ENCODE measurements around the gene TMEM115. TPM values are rescaled to one million over a fixed set of nuclear protein-coding genes. Genes with fewer than 3 reads are reported as not detected.
"Not testable (repeated sequence)": the region's sequence is repeated elsewhere in the genome, so short reads cannot be mapped to it uniquely, and the experiment has no call there.

The TMEM115 gene
- total RNA-seq, 2 donors from 2014 or later = 42.1 to 45.0 TPM

DNA sequence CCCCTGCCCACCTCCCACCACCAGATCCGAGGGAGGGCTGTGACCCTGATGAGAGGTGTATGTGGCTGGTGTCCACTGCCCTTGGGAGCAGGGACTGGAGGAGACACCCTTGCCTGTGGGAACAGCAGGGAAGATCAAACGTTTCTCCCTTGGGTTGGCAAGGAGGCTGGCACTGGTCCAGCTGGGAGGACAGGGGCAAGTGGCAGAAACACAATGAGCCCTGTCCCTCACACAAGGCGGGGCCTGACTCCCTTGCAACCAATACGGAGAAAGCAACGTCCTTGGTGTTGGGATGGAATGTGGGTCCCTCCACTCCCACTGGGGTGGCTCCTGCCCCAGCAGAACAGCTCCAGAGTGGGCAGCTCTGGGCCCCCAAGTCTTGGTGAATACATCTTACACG lies 42.0 kb downstream of the TMEM115 start:
- intact Hi-C loops (cut with DNase I) = no loop called here
- no peak overlapping the region for H3K4me3 ChIP-seq
- peak overlapping the region; percentile 60 to 86 for H3K9ac ChIP-seq (ENCODE audit: low read depth in 2 of 2, low read length in 2 of 2)
- H3K27ac ChIP-seq = peak overlapping the region; percentile 91
- H3K27me3 ChIP-seq = no peaks in the 10 kb centered on the region
- peaks cover 34% of the 10 kb centered on the region for H3K4me1 ChIP-seq
- TF ChIP-seq, protein P1, sequence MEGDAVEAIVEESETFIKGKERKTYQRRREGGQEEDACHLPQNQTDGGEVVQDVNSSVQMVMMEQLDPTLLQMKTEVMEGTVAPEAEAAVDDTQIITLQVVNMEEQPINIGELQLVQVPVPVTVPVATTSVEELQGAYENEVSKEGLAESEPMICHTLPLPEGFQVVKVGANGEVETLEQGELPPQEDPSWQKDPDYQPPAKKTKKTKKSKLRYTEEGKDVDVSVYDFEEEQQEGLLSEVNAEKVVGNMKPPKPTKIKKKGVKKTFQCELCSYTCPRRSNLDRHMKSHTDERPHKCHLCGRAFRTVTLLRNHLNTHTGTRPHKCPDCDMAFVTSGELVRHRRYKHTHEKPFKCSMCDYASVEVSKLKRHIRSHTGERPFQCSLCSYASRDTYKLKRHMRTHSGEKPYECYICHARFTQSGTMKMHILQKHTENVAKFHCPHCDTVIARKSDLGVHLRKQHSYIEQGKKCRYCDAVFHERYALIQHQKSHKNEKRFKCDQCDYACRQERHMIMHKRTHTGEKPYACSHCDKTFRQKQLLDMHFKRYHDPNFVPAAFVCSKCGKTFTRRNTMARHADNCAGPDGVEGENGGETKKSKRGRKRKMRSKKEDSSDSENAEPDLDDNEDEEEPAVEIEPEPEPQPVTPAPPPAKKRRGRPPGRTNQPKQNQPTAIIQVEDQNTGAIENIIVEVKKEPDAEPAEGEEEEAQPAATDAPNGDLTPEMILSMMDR (IDR thresholded peaks at IDR 0.05) = no peak
- peak; percentile 69 for DNase-seq
- H3K36me3 ChIP-seq = no peaks in the 10 kb centered on the region
- no peaks in the 10 kb centered on the region for H3K9me3 ChIP-seq

GRCh38 chr3:50316657-50317242 lies 42.6 kb downstream of the TMEM115 start:
- Histone ChIP-seq H3K4me1 (peaks cover 28% of the 10 kb centered on the region), H3K27me3 (no peaks in the 10 kb centered on the region), H3K9me3 (no peaks in the 10 kb centered on the region), H3K36me3 (no peaks in the 10 kb centered on the region), H3K4me3 (no peak overlapping the region), H3K9ac (ENCODE audit: low read depth in 2 of 2, low read length in 2 of 2) (peak overlapping the region; percentile 62 to 86), H3K27ac (peak overlapping the region; percentile 91)
- TF ChIP-seq, protein P1 (IDR thresholded peaks at IDR 0.05) = no peak
- intact Hi-C loops (cut with DNase I) = no loop called here
- DNase-seq = peak; percentile 92

GRCh38 chr3:50314816-50315215 lies 44.5 kb downstream of the TMEM115 start:
- no peaks in the 10 kb centered on the region for H3K36me3 ChIP-seq
- TF ChIP-seq, protein P1 (IDR thresholded peaks at IDR 0.05) = no peak
- H3K9ac ChIP-seq (ENCODE audit: low read depth in 2 of 2, low read length in 2 of 2) = no peak overlapping the region
- DNase-seq = no peak
- no peak overlapping the region for H3K27ac ChIP-seq
- no peak overlapping the region for H3K4me3 ChIP-seq
- no peaks in the 10 kb centered on the region for H3K9me3 ChIP-seq
- H3K4me1 ChIP-seq = peaks cover 28% of the 10 kb centered on the region
- intact Hi-C loops (cut with DNase I) = no loop called here
- H3K27me3 ChIP-seq = no peaks in the 10 kb centered on the region

DNA sequence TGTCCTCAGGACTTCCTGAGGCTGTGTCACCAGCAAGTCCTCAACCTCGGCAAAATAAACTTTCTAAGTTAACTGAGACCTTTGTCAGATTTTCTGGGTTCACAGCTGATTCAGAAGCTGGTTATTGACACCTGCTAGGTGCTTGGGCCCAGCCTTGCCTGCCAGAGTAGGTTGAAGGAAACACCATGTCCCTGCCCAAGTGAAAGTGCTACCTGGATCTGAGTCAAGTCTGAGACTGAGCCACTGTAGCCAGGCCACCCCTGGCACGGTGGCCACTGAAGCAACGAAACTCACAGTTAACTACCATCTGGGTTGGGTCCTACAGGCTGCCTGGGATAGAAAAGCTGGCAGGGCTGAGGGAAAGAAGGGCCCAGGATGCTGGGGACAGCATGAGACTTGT lies 45.0 kb downstream of the TMEM115 start:
- TF ChIP-seq, protein P1 (IDR thresholded peaks at IDR 0.05) = no peak
- H3K36me3 ChIP-seq = no peaks in the 10 kb centered on the region
- no peak overlapping the region for H3K4me3 ChIP-seq
- intact Hi-C loops (cut with DNase I) = no loop called here
- no peaks in the 10 kb centered on the region for H3K9me3 ChIP-seq
- no peak for DNase-seq
- no peak overlapping the region for H3K27ac ChIP-seq
- no peak overlapping the region for H3K9ac ChIP-seq (ENCODE audit: low read depth in 2 of 2, low read length in 2 of 2)
- no peaks in the 10 kb centered on the region for H3K27me3 ChIP-seq
- peaks cover 28% of the 10 kb centered on the region for H3K4me1 ChIP-seq

DNA sequence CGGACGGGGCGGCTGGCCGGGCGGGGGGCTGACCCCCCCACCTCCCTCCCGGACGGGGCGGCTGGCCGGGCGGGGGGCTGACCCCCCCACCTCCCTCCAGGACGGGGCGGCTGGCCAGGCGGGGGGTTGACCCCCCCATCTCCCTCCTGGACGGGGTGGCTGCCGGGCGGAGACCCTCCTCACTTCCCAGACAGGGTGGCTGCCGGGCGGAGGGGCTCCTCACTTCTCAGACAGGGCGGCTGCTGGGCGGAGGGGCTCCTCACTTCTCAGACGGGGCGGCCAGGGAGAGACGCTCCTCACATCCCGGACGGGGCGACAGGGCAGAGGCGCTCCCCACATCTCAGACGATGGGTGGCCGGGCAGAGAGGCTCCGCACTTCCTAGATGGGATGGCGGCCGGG lies 47.3 kb downstream of the TMEM115 start:
- DNase-seq; H3K27me3 ChIP-seq; H3K9ac ChIP-seq (ENCODE audit: low read depth in 2 of 2, low read length in 2 of 2); H3K27ac ChIP-seq; intact Hi-C loops (cut with DNase I); H3K4me1 ChIP-seq; H3K9me3 ChIP-seq; H3K4me3 ChIP-seq; H3K36me3 ChIP-seq: not testable (repeated sequence)

Other genes with a start within 250 kb of the TMEM115 start
- 10 to 100 TPM; 14.7 to 24.0 TPM for gene SEMA3F, start 204.2 kb downstream of the TMEM115 start, total RNA-seq
- not detected for gene GNAT1, start 167.9 kb downstream of the TMEM115 start, total RNA-seq
- under 1 TPM; 0.24 to 0.40 TPM for gene SLC38A3, start 154.2 kb downstream of the TMEM115 start, total RNA-seq
- gene GNAI2, start 123.3 kb downstream of the TMEM115 start, total RNA-seq = 10 to 100 TPM; 48.7 to 77.4 TPM
- 10 to 100 TPM; 51.6 to 57.0 TPM for gene SEMA3B, start 90.4 kb downstream of the TMEM115 start, total RNA-seq
- not detected for gene LSMEM2, start 80.4 kb downstream of the TMEM115 start, total RNA-seq
- gene IFRD2, start 67.1 kb downstream of the TMEM115 start, total RNA-seq = 100 to 1,000 TPM in 1 of 2 donors, 10 to 100 TPM in 1; 52.8 to 129 TPM
- gene HYAL3, start 60.1 kb downstream of the TMEM115 start, total RNA-seq = 1 to 10 TPM; 2.5 to 4.2 TPM
- gene NAA80, start 60.1 kb downstream of the TMEM115 start, total RNA-seq = 1 to 10 TPM; 6.7 to 10.0 TPM
- 10 to 100 TPM in 1 of 2 donors, 1 to 10 TPM in 1; 9.0 to 15.2 TPM for gene HYAL1, start 55.9 kb downstream of the TMEM115 start, total RNA-seq
- gene HYAL2, start 36.8 kb downstream of the TMEM115 start, total RNA-seq = 10 to 100 TPM; 31.3 to 37.1 TPM
- gene TUSC2, start 31.3 kb downstream of the TMEM115 start, total RNA-seq = 10 to 100 TPM; 26.1 to 39.5 TPM
- gene RASSF1, start 18.7 kb downstream of the TMEM115 start, total RNA-seq = 10 to 100 TPM; 20.6 to 28.2 TPM
- 1 to 10 TPM in 1 of 2 donors, under 1 TPM in 1; 0.37 to 1.5 TPM for gene ZMYND10, start 13.8 kb downstream of the TMEM115 start, total RNA-seq
- gene NPRL2, start 8.7 kb downstream of the TMEM115 start, total RNA-seq = 10 to 100 TPM; 23.2 to 29.6 TPM
- 10 to 100 TPM; 30.9 to 46.2 TPM for gene CYB561D2, start 8.7 kb downstream of the TMEM115 start, total RNA-seq
- gene CACNA2D2, start 144.1 kb upstream of the TMEM115 start, total RNA-seq = 1 to 10 TPM; 2.4 to 3.3 TPM
- 1 to 10 TPM; 2.4 to 2.9 TPM for gene C3orf18, start 208.2 kb upstream of the TMEM115 start, total RNA-seq
- 10 to 100 TPM; 23.0 to 28.5 TPM for gene HEMK1, start 210.0 kb upstream of the TMEM115 start, total RNA-seq